GM18873 (cell line): Measurements from ENCODE around the gene DNAJA4.
"Not testable (repeated sequence)": the region's sequence is repeated elsewhere in the genome, so short reads cannot be mapped to it uniquely, and the experiment has no call there.

Source experiments
- ATAC-seq: cut with Tn5 transposase; IDR thresholded peaks from one replicate; pipeline ENCODE4 v1.9.1; 2021; ENCODE audit warnings: mild to moderate bottlenecking, moderate library complexity, moderate number of reproducible peaks; ENCODE audit not compliant: unreplicated experiment, low FRiP score

The DNAJA4 gene

DNA sequence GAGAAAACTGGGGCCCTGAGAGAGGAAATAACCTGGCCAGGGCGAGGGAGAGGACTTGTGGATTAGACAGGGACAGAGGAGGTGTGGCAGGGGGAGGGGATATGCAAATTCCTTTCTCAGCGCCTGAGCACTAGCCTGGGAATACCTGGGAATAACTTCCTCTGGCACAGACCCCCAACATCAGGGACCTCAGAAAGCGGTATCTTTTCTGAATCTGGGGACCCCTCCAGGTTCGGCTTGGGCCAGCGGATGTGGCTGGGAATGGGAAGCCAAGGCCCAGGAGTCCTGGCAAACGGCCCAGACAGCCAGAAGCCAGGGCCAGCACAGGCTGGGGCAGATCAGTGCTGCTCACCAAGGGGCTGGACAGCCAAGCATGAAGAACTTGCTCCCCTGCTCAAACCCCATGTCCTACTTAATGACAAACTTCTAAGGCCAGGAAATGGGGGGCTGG, 20.8 kb upstream of the DNAJA4 start:
- no peak for ATAC-seq

DNA sequence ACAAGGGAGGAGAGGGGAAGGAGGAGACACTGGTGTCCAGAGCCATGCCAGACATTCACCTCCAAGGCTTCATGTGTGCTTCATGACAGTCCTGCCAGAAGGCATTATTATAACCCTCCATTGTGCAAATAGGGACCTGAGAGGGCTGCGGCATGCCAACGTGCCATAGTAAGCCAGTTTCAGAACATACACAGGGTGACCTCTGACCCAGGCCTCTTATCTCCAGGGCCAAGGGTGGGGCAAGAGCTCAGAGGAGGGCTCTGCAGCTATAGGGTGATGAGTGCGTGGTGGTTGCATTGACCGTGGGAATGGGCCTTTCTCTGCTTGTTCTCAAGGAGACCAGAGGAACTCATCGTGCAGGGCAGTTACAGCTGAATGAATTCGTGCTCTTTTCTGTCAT, 20.3 kb upstream of the DNAJA4 start:
- ATAC-seq, result no peak

DNA sequence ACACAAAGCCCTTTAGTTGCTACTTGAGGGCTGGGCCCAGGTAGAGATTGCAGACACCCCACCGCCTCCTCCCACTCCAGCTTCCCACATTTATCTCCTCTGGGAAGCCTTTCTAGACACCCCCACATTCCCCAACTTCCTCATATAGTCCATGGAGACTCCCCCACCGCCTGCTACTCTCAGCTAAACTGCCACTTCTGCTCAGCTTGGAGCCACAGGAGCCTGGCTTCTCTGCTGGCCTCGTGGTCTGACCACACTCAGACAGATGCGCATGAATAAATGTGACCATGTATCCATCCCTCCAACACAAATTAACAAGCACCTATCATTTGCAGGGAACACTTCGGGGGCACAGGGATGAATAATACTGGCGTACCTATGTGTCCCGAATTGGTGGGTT, 19.5 kb upstream of the DNAJA4 start:
- no peak for ATAC-seq

DNA sequence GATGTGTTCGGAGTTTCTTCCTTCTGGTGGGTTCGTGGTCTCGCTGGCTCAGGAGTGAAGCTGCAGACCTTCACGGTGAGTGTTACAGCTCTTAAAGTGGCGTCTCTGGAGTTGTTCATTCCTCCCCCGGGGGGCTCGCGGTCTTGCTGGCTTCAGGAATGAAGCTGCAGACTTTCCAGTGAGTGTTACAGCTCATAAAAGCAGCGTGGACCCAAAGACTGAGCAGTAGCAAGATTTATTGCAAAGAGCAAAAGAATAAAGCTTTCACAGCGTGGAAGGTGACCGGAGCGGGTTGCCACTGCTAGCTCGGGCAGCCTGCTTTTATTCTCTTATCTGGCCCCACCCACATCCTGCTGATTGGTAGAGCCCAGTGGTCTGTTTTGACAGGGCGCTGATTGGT, 19.0 kb upstream of the DNAJA4 start:
- not testable (repeated sequence) for ATAC-seq

DNA sequence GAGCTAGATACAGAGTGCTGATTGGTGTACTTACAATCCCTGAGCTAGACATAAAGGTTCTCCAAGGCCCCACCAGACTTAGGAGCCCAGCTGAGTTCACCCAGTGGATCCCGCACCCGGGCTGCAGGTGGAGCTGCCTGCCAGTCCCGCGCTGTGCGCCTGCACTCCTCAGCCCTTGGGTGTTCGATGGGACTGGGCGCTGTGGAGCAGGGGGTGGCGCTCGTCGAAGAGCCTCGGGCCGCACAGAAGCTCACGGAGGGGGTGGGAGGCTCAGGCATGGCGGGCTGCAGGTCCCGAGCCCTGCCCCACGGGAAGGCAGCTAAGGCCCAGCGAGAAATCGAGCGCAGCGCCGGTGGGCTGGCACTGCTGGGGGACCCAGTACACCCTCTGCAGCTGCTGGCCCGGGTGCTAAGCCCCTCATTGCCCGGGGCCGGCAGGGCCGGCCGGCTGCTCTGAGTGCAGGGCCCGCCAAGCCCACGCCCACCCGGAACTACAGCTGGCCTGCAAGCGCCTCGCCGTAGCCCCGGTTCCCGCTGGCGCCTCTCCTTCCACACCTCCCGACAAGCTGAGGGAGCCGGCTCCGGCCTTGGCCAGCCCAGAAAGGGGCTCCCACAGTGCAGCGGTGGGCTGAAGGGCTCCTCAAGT, 18.3 kb upstream of the DNAJA4 start:
- ATAC-seq, result not testable (repeated sequence)

DNA sequence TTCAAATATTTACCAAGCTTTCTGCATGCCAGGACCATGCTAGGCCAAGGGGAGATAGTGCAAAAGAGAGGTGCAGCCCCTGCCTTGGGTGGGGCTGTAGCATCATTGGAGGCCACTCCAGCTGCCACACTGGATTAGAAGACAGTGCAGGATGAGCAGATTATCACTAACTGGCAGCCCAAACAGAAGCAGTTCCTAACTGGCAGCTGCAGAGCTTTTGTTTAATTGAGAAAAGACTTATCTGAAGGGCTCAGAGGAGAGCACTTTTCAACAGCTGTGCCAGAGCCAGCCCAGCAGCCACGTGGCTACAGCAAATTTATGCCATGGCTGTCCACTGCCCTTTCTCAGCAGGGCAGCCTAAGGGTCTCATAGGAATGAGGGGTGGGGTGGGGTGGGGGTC, 16.5 kb upstream of the DNAJA4 start:
- ATAC-seq, result no peak

DNA sequence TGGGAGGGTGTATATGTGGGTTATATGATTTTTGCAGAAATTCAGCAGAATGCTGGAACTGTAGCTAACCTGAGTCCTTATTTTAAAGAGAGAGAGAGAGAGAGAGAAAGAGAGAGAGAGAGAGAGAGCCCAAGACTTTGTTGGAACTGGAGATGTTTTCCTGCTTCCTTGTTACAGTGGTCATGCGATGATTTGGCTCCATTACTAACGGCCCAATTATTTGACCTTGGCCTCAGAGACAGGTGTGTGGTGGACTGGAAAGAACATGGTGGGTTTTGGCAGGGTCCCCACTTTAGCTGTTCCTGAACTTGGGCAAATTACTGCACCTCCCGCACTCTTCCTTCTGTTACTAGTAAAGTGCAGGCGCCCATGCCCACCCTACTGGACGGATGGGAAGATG, 15.2 kb upstream of the DNAJA4 start:
- no peak for ATAC-seq

DNA sequence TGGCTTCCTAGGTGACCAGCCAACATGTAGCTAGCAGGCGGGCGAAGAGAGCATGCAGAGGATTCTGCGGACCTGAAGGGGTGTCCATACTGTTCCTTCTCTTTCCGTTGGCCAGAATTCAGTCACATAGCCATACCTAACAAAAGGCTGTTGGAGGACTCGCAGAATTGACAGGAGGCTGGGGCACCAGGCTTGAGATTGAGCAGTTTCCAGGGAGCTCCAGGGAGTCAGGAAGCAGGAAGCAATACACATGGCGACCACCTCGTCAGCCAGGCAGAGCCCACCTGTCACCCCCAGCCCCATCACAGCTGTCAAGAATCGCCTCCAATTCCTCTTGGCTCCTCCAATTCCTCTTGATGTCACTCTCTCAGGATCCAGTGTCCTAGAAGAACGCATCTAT, 13.2 kb upstream of the DNAJA4 start:
- ATAC-seq, result no peak

DNA sequence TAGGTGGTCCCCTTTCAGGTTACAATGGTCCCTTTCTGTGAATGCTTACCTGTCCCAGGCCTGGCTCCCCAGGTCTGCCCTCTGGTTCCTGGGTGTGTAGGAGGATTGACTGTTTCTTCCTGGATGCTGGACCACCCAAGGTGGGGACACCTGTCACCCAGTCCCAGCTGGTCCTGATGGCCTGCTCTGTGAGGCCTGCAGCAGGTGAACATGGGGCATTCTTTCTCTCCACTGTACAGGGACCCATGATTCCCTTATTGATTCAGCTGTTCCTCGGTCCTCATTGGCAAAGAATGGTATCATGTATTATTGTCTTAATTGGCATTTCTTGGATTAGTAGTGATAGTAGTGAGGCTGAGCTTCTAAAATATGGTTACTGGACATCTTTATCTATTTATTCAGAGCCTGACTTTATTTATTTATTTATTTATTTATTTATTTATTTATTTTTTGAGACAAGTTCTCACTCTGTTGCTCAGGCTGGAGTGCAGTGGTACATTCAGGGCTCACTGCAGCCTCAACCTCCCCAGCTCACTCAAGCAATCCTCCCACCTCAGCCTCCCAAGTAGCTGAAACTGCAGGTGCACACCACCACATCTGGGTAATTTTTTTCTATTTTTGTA, 8.8 kb upstream of the DNAJA4 start:
- ATAC-seq, result no peak

DNA sequence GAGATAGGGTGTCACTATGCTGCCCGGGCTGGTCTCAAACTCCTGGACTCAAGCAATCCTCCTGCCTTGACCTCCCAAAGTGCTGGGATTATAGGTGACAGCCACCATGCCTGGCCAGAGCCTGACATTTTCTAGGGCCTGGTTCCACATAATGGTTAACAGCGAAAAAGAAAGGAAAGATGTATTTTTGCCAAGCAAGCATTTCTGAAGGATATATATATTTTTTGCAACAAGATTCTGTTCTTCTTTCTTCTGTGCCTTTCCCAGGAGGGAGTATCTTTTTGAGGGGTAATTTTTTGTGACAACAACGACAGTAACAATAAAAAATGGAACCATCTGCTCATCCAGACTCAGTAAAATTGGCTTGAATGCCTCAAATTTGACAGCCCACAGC, 8.3 kb upstream of the DNAJA4 start:
- ATAC-seq, result no peak

DNA sequence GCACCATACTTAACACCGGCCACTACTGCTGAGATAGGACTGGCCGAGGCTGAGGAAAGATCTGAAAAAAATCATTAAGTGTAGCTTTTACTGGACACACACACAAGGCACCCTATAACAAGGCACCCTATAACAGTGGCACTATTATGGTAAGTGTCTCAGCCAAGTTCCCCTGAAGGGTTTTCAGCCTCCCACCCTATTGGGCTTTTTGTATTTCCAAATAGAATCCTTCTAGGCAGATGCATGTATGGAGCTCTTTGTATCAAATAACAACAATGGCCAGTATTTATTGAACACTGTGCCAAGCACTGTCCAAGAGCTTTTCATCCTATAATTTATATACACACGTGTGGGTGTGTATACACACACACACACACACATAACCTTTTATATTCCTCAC, 6.7 kb upstream of the DNAJA4 start:
- no peak for ATAC-seq

DNA sequence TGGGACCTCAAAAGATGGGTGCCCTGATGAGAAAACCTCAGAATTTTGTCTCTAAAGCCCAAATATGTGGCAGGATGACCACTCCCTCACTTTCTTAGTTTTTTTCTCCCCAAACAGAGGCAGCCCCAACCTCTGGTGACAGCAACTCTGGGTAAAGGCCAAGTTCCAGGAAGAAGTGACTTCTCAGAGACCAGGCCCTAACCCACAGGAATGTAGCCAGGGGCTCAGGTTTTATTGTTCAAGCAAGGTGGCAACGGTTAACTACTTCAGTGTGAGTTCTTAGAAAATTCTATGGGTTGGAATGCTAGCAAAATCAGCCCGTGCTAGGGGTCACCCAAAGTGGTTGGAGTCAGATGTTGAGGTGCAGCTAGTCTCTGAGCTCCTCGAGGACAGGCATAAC, 5.1 kb upstream of the DNAJA4 start:
- no peak for ATAC-seq

DNA sequence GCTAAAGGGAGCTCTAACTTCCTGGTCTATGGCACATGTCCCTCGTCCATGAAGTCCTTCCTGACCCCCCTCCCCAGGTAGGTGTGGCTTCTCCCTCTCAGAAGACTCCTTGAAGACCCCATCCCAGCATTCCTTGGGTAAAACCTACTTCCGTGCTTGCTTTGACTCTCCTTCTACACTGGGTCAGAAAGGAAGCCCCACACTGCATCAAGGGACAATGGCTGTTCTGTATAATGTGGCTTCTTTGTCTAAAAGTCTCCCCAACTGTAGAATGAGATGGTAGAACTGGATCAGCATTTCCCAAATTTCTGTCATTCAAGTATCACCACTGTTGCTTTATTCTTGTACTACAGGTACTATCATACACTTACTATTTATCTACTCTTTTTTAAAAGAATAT, 3.9 kb upstream of the DNAJA4 start:
- no peak for ATAC-seq

DNA sequence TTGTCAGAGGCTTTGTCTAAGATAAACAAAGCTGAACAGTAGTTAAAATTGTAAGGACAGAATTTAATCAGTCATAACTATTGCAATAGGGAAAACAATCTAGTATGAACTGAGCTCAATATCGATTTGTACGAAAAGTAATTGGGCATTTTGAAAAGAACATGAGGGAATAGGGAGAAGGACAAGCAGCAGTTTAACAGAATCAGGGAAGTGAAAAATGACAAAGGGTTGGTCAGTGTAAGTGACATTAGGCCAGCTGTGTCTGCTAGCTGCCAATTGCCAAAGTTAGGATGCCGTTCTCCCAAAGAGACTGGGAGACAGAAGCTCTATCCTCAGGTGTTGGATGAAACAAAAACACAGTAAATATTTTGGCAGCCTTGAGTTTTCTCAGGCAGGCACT, 3.3 kb upstream of the DNAJA4 start:
- ATAC-seq, result no peak

DNA sequence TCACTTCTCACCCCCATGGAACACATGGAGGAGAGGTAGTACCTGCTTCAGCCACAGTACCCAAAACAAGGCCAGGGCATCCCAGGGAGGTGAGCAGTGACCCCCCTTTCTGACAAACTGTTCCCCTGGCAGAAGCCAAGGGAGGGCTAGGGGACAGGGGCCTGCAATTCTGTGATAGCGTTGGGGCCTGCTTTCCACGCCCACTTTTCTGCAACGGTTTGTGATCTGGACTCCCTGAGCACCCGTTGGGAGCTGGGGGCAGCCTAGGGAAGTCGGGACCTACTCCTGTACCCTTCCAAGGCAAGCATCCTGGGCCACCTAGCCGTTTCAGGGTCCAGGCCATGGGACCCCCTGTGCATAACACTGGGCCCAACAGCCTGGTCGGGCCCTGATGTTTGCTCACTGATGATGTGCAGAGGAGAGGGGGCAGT, 996 bp upstream of the DNAJA4 start:
- ATAC-seq, result no peak

DNA sequence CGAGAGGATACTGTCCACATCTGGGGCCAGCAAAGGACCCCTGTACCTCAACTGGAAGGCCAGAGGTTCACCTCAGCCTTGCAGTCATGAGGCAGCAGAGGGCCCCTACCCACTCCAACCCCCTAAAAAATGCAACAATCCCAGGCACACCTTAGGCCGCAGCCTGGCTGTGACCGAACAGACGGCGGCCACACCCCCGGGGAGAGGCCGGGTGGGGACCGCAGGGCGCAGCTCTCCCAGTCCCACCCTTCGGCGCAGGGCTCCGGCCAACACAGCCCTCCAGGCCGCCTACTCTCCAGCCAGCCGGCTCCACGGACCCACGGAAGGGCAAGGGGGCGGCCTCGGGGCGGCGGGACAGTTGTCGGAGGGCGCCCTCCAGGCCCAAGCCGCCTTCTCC, 457 bp upstream of the DNAJA4 start:
- no peak for ATAC-seq

DNA sequence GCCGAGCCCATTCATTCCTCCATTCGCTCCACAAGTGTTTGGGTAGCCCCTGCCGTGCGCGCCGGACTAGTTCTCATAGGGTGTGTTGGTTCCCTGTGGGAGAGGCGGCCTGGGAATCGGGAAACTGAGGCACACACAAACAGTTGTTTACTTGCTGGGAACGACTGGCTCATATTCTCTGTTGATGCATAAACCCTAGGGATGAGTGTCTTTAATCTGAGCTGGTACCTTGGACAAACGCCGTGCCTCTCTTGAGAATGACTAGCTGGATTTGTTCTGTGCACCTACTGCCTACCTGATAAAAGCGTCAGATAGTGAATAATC, 737 bp downstream of the DNAJA4 start:
- no peak for ATAC-seq

DNA sequence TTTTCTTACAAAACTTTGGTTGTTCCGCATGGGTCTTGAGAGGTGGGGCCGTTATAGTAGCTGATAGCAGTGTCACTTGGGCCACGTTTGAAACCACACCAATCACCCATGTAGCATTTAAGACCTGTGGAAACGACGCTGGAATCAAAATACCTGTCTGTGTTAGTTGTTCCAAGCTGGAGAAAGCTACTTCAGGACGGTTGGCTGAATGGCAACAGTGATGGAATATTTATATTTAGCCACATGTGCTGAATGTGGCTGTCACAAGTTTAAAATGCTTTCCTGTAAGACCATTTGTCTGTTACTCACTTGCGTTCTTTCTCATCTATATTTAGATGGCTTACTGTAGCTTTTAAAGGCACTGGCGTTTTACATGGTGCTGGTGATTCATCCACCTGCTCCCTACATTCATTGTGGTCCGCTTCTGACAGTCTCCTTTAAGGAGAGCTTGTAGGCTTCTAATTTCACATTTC, 1.4 kb downstream of the DNAJA4 start:
- no peak for ATAC-seq

DNA sequence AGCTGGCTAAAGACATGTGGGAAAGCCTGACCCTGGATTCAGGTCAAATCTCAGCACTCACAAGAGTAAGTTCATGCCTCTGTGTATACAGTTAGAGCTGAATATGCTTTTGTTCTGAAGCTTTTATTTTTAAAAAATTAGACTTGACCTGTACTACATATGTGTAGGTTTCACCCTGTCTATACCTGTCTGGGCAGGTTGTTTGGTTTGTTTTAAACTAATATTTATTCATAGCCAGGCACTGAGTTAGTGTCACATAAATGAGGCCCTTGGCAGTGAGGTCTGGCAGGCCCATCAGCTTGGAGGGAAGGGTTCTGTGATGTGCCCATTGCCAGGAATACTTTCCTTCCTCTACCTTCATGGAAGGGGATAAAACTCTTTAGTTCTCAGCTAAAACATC, 1.9 kb downstream of the DNAJA4 start:
- ATAC-seq, result no peak

DNA sequence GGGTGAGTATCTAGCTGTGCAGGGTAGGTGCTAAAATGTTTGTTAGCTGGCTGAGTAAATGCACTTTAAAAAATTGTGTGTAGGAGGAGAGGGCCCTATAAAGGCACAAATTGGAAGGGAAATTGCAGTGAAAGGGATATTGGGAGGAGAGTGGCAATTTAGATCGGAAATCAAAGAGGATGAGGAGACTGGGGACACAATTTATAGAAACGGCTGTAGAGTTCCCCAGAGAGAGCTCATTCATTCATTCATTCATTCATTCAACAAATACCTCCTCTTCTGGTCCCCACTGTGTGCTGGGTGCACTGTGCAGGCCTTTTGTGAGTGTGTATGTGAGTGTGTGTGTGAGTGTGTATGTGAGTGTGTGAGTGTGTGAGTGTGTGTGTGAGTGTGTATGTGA, 2.4 kb downstream of the DNAJA4 start:
- ATAC-seq, result no peak

DNA sequence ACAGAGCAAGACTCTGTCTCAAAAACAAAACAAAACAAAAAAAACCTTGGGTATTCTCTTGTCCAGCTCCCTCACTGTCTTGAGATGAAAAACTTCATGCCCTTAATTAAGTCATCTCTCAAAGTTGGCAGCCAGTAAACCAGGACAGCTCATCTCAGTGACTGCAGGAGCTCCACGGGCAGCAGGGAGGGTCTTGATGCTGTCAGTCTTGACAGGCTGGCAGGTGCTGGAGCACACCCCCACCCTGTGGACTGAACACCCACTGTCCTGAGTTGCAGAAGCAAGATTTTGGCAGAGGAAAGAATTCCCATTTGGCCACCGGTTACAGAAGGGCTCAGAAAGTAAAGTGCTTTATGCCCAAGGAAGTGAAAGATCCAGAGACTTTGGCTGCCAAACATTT, 8.0 kb downstream of the DNAJA4 start:
- ATAC-seq, result no peak

DNA sequence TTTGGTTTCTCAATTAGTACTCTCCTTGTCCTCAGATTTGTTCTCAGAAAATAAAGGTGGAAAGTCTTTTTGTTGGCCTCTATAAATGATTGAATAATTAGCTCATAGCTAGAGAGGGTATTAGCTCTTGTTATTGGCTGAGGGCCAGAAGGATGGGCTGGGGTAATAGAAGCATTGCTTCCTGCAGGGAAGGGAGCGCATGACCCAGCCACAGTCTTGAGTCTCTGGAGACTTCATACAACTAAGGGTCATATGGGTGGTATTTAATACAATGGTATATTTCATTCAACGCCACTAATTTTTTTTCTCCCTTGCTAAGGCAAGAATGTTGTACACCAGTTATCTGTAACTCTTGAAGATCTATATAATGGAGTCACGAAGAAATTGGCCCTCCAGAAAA, 8.4 kb downstream of the DNAJA4 start:
- ATAC-seq, result no peak

DNA sequence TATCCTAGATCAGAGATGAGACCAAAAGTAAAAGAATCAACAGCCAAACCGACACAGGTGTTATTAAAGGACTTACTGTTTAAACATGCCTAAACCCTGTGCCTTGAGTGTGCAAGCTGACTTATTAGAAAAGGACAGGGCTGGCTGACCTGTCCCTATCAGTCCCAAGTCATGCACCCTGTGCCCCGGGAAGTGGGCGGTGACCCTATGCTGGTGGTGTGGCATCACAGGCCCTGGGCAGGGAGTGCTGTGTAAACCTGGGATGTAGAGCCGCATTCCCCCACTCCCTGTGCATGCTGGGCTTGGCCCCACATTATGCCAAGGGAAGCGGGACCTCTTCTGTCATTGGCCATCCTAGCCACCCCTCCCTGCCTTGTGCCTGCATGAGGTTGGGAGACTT, 10.6 kb downstream of the DNAJA4 start:
- ATAC-seq, result no peak
